Measurements from ENCODE around the gene AREG. TPM values are rescaled to one million over a fixed set of nuclear protein-coding genes. Genes with fewer than 3 reads are reported as not detected.

AREG gene, protein sequence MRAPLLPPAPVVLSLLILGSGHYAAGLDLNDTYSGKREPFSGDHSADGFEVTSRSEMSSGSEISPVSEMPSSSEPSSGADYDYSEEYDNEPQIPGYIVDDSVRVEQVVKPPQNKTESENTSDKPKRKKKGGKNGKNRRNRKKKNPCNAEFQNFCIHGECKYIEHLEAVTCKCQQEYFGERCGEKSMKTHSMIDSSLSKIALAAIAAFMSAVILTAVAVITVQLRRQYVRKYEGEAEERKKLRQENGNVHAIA
- 0.08 TPM for polyA plus RNA-seq (2013, experiment 1 of 2)
- 0.03 TPM for polyA plus RNA-seq (2013, experiment 2 of 2)

DNA sequence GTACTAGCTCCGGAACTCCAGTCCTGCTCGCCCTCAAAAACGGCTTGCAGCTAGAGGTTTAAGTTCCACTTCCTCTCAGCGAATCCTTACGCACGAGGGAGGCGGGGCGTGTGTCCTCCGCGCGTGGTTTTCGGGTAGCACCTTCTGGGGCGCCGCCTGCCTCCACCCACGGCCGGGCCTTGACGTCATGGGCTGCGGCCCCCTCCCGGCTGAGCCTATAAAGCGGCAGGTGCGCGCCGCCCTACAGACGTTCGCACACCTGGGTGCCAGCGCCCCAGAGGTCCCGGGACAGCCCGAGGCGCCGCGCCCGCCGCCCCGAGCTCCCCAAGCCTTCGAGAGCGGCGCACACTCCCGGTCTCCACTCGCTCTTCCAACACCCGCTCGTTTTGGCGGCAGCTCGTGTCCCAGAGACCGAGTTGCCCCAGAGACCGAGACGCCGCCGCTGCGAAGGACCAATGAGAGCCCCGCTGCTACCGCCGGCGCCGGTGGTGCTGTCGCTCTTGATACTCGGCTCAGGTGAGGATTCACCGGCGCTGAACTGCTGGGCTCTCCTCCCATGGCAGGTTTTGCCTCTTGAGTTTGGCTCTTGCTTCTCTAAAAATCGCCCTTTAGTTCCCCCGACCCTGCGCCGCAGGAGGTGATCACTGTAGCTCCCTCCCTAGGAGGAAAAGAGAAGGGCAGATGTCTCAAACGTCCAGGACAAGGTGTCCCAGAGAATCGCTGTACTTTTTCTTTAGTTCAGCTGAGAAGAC is at the start of gene AREG:
TSS of gene AREG (plus strand) at position 246 of the 752 bp plus-strand sequence. CDS start at position 456, 210 bp downstream.
- Histone ChIP-seq H4K91ac (ENCODE audit: low read depth, low read length, poor library complexity) (no peak within 1 kb of the TSS), H3K4me2 (ENCODE audit: insufficient read depth, low read length, poor library complexity, severe bottlenecking) (peak within 1 kb of the TSS; percentile 91), H2AK5ac (ENCODE audit: low read depth, low read length) (no peak within 1 kb of the TSS), H3K23ac (ENCODE audit: low read depth, low read length, poor library complexity) (peak within 1 kb of the TSS; percentile 98), H3K4me3 (ENCODE audit: low read length in 2 of 2) (peak within 1 kb of the TSS; percentile 40 to 81), H3K79me1 (ENCODE audit: low read depth, low read length) (peaks cover 1% of the 10 kb centered on the region), H3K9ac (ENCODE audit: low read depth, low read length, poor library complexity) (peak within 1 kb of the TSS; percentile 70), H3K27me3 (ENCODE audit: control insufficient read depth in 3 of 3, insufficient read depth in 3 of 3, low read depth in 1 of 3, low read length in 3 of 3) (peaks cover 0 to 43% (median 11%) of the 10 kb centered on the region in 3 experiments), H4K8ac (ENCODE audit: low read depth, low read length) (no peak within 1 kb of the TSS), H2AFZ (ENCODE audit: low read length) (peak within 1 kb of the TSS; percentile 95), H3K9me3 (replicated peaks in 1 of 2; ENCODE audit: control insufficient read depth in 2 of 2, insufficient read depth in 1 of 2, low read depth in 1 of 2, low read length in 2 of 2) (no peaks in the 10 kb centered on the region), H3K36me3 (replicated peaks in 1 of 2; ENCODE audit: control insufficient read depth in 2 of 2, insufficient read depth in 2 of 2, low read length in 2 of 2) (no peaks in the 10 kb centered on the region), H2BK12ac (ENCODE audit: low read length) (peak within 1 kb of the TSS; percentile 10), H3K4me1 (ENCODE audit: control insufficient read depth in 2 of 2, insufficient read depth in 1 of 2, low read depth in 1 of 2, low read length in 2 of 2) (peaks cover 0 to 4% of the 10 kb centered on the region in 2 donors), H2BK5ac (ENCODE audit: low read length) (no peak within 1 kb of the TSS), H3K14ac (ENCODE audit: low read length) (no peak within 1 kb of the TSS), H2BK15ac (ENCODE audit: low read length) (peak within 1 kb of the TSS; percentile 37), H2BK120ac (ENCODE audit: low read depth, low read length) (no peak within 1 kb of the TSS), H3K18ac (ENCODE audit: low read length) (peak within 1 kb of the TSS; percentile 87), H3K4ac (ENCODE audit: low read length) (no peak within 1 kb of the TSS), H3K27ac (replicated peaks; ENCODE audit: low read length) (no peak within 1 kb of the TSS)
- peak; percentile 45 for DNase-seq (ENCODE audit: low spot score)
- no CpG with 5 or more reads among the region's 64 CpGs for WGBS, 2 donors (ENCODE audit: extremely low coverage in 2 of 2, insufficient read length in 2 of 2, insufficient replicate concordance in 1 of 2)

DNA sequence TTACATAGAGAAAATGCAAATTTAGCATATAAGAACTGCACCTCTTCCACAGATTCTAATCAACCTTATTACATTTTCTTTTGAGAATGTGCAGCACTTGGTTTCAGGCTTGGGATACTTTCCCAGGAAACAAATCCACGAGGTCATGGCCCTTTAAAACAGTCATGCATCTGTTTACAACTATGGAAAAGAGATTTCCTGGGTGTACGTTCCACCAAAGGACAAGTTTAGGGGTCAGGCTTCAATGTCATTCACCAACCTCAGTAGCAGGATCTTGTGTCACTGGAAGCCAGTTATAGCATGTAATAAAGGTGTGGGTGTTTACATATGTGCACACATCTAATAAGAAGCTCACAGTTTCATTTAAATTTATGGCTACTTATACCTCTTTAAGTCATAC is 49.3 kb upstream of the AREG start:
- Histone ChIP-seq H3K14ac (ENCODE audit: low read length) (no peak overlapping the region), H2BK5ac (ENCODE audit: low read length) (no peak overlapping the region), H2BK12ac (ENCODE audit: low read length) (no peak overlapping the region), H2AFZ (ENCODE audit: low read length) (no peak overlapping the region), H3K4me2 (ENCODE audit: insufficient read depth, low read length, poor library complexity, severe bottlenecking) (no peak overlapping the region), H3K27me3 (ENCODE audit: control insufficient read depth in 3 of 3, insufficient read depth in 3 of 3, low read depth in 1 of 3, low read length in 3 of 3) (no peaks in the 10 kb centered on the region), H3K9me3 (replicated peaks in 1 of 2; ENCODE audit: control insufficient read depth in 2 of 2, insufficient read depth in 1 of 2, low read depth in 1 of 2, low read length in 2 of 2) (no peaks in the 10 kb centered on the region), H2BK15ac (ENCODE audit: low read length) (no peak overlapping the region), H3K23ac (ENCODE audit: low read depth, low read length, poor library complexity) (no peak overlapping the region), H2BK120ac (ENCODE audit: low read depth, low read length) (no peak overlapping the region), H3K4me3 (ENCODE audit: low read length in 2 of 2) (no peak overlapping the region), H3K4me1 (ENCODE audit: control insufficient read depth in 2 of 2, insufficient read depth in 1 of 2, low read depth in 1 of 2, low read length in 2 of 2) (no peaks in the 10 kb centered on the region), H3K4ac (ENCODE audit: low read length) (no peak overlapping the region), H3K79me1 (ENCODE audit: low read depth, low read length) (no peaks in the 10 kb centered on the region), H3K36me3 (replicated peaks in 1 of 2; ENCODE audit: control insufficient read depth in 2 of 2, insufficient read depth in 2 of 2, low read length in 2 of 2) (no peaks in the 10 kb centered on the region), H3K18ac (ENCODE audit: low read length) (no peak overlapping the region), H4K8ac (ENCODE audit: low read depth, low read length) (no peak overlapping the region), H3K9ac (ENCODE audit: low read depth, low read length, poor library complexity) (no peak overlapping the region), H3K27ac (replicated peaks; ENCODE audit: low read length) (no peak overlapping the region), H4K91ac (ENCODE audit: low read depth, low read length, poor library complexity) (no peak overlapping the region), H2AK5ac (ENCODE audit: low read depth, low read length) (no peak overlapping the region)
- WGBS, 2 donors (ENCODE audit: extremely low coverage in 2 of 2, insufficient read length in 2 of 2, insufficient replicate concordance in 1 of 2), result no CpG with 5 or more reads among the region's 2 CpGs
- no peak for DNase-seq (ENCODE audit: low spot score)

DNA sequence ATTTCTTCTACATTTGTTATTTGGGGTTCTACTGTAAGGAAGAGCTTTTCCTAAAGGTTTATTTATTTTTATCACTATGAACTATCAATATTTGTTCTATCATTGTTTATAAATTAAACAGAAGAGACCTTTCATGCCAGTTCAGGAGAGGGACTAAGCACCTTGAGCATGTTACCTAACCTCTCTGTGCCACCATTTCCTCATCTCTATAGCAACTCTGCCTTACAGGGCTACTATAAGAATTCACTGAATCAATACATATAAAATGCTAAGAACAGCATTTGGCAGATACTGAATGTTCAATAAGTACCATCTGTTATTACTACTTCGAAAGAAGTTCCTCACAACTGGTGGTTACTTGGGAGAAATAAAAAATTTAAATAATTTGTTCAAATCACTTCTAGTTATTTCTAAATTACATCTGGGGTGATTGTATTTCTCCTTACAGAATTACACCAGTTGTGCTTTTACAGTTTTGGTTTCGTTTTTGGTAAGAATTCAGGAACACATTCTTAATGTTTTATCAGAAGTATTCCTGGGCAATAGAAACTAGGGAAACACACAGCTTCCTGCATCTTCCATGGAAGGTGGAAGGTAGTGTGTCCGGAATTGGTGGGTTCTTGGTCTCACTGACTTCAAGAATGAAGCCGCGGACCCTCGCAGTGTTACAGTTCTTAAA is 47.0 kb upstream of the AREG start:
- Histone ChIP-seq H3K27me3 (ENCODE audit: control insufficient read depth in 3 of 3, insufficient read depth in 3 of 3, low read depth in 1 of 3, low read length in 3 of 3) (no peaks in the 10 kb centered on the region), H2AFZ (ENCODE audit: low read length) (no peak overlapping the region), H2AK5ac (ENCODE audit: low read depth, low read length) (no peak overlapping the region), H3K9me3 (replicated peaks in 1 of 2; ENCODE audit: control insufficient read depth in 2 of 2, insufficient read depth in 1 of 2, low read depth in 1 of 2, low read length in 2 of 2) (no peaks in the 10 kb centered on the region), H3K4me1 (ENCODE audit: control insufficient read depth in 2 of 2, insufficient read depth in 1 of 2, low read depth in 1 of 2, low read length in 2 of 2) (no peaks in the 10 kb centered on the region), H3K36me3 (replicated peaks in 1 of 2; ENCODE audit: control insufficient read depth in 2 of 2, insufficient read depth in 2 of 2, low read length in 2 of 2) (no peaks in the 10 kb centered on the region), H4K91ac (ENCODE audit: low read depth, low read length, poor library complexity) (no peak overlapping the region), H2BK120ac (ENCODE audit: low read depth, low read length) (no peak overlapping the region), H2BK15ac (ENCODE audit: low read length) (no peak overlapping the region), H4K8ac (ENCODE audit: low read depth, low read length) (no peak overlapping the region), H3K18ac (ENCODE audit: low read length) (no peak overlapping the region), H3K4ac (ENCODE audit: low read length) (no peak overlapping the region), H2BK5ac (ENCODE audit: low read length) (no peak overlapping the region), H3K9ac (ENCODE audit: low read depth, low read length, poor library complexity) (no peak overlapping the region), H3K23ac (ENCODE audit: low read depth, low read length, poor library complexity) (no peak overlapping the region), H3K79me1 (ENCODE audit: low read depth, low read length) (no peaks in the 10 kb centered on the region), H3K4me3 (ENCODE audit: low read length in 2 of 2) (no peak overlapping the region), H3K27ac (replicated peaks; ENCODE audit: low read length) (no peak overlapping the region), H2BK12ac (ENCODE audit: low read length) (no peak overlapping the region), H3K4me2 (ENCODE audit: insufficient read depth, low read length, poor library complexity, severe bottlenecking) (no peak overlapping the region), H3K14ac (ENCODE audit: low read length) (no peak overlapping the region)
- no CpG with 5 or more reads among the region's 6 CpGs for WGBS, 2 donors (ENCODE audit: extremely low coverage in 2 of 2, insufficient read length in 2 of 2, insufficient replicate concordance in 1 of 2)
- DNase-seq (ENCODE audit: low spot score), result no peak

Measured in neuronal stem cell (in vitro differentiated cells).